Uterus (tissue), 2 donors: ENCODE data around the gene SDSL.

Experiments
- POLR2A ChIP-seq, 2 donors: fragments of 450-650 bp; IDR thresholded peaks; one replicate each; pipeline ENCODE4 v1.6.1; 2016; ENCODE audit warnings: antibody characterized with exemption in 2 of 2, mild to moderate bottlenecking in 1 of 2, moderate library complexity in 1 of 2
- TF ChIP-seq, protein P1 (sequence below), 4 experiments: fragments of 200-600 bp in 2 of 4; fragments of 450-650 bp in 2 of 4; sonication (generic) in 2 of 4; IDR thresholded peaks; one replicate each; pipeline ENCODE4 v1.5.1; 2016 to 2019; ENCODE audit warnings: antibody characterized with exemption in 4 of 4, mild to moderate bottlenecking in 2 of 4, moderate library complexity in 1 of 4

GRCh38 chr12:113408756-113409298 lies 13.4 kb upstream of the SDSL start:
- TF ChIP-seq, protein P1, sequence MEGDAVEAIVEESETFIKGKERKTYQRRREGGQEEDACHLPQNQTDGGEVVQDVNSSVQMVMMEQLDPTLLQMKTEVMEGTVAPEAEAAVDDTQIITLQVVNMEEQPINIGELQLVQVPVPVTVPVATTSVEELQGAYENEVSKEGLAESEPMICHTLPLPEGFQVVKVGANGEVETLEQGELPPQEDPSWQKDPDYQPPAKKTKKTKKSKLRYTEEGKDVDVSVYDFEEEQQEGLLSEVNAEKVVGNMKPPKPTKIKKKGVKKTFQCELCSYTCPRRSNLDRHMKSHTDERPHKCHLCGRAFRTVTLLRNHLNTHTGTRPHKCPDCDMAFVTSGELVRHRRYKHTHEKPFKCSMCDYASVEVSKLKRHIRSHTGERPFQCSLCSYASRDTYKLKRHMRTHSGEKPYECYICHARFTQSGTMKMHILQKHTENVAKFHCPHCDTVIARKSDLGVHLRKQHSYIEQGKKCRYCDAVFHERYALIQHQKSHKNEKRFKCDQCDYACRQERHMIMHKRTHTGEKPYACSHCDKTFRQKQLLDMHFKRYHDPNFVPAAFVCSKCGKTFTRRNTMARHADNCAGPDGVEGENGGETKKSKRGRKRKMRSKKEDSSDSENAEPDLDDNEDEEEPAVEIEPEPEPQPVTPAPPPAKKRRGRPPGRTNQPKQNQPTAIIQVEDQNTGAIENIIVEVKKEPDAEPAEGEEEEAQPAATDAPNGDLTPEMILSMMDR (IDR thresholded peaks at IDR 0.05), result no peak
- no peak for TF ChIP-seq POLR2A (IDR thresholded peaks at IDR 0.05)
